ENCODE results near the gene ARHGAP28. TPM values are rescaled to one million over a fixed set of nuclear protein-coding genes. Genes with fewer than 3 reads are reported as not detected.
A peak's percentile ranks its signal among the peaks of the same experiment; 100 is the strongest.

The ARHGAP28 gene
- total and polyA plus RNA-seq, 2 experiments from 2014 or later: 0.20 TPM; not detected in 1

DNA sequence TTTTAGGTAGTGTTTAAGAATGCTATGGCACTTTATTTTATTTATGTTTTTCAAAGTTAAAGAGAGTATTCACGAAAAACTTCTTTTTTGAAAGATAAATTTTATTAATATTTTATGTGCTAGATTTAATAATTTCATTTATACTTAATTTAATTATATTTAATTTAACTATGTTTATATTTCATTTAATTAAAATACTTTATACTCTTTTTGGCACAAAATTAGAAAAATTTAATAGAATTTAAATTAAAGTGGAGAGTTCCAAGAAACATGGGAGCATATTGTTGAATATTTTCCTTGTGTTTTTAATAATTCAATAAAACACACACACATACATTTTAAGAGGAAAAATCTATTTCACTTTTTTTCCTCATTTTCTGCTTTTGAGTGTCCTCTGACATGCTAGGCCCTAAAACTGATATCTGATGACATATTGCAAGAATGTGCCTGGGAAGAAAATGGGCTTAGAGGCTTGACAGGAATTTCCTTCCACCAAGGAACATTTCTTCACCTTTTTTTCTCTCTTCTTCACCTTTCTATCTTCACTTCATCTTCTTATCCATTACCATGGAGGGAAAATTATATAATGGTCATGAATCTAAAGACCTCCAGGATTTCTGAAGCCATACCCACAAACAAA, 15.4 kb downstream of the ARHGAP28 start:
- Histone ChIP-seq H3K4me1 (ENCODE audit: insufficient read depth) (peaks cover 24% of the 10 kb centered on the region), H3F3A (ENCODE audit: insufficient read depth) (peaks cover 15% of the 10 kb centered on the region; the same call in 1 of the 2 replicates), H3K9me3 (ENCODE audit: low read depth) (no peaks in the 10 kb centered on the region), H3K9ac (no peak overlapping the region), H3K36me3 (ENCODE audit: low read depth) (no peaks in the 10 kb centered on the region), H4K20me1 (ENCODE audit: insufficient read depth) (no peaks in the 10 kb centered on the region), H2AFZ (no peak overlapping the region), H3K79me2 (ENCODE audit: insufficient read depth) (no peaks in the 10 kb centered on the region), H3K4me3 (no peak overlapping the region), H3K4me2 (ENCODE audit: unreplicated experiment) (no peak overlapping the region), H3K9me2 (ENCODE audit: insufficient read depth) (no peaks in the 10 kb centered on the region), H3K27ac (no peak overlapping the region), H3K27me3 (replicated peaks; ENCODE audit: insufficient read depth) (peaks cover 18% of the 10 kb centered on the region)
- TF ChIP-seq EZH2 (IDR thresholded peaks at IDR 0.05; ENCODE audit: insufficient read depth, poor library complexity, severe bottlenecking): no peak
- TF ChIP-seq EZH2phosphoT487 (IDR thresholded peaks at IDR 0.05; ENCODE audit: insufficient read depth, low read depth): no peak
- WGBS, 2 experiments (ENCODE audit: low coverage in 1 of 2, low lambda C conversion rate in 2 of 2, missing lambda C conversion rate in 2 of 2): 77 to 83% methylated on average over 1 of the region's 1 CpG
- no peak for DNase-seq
- in situ Hi-C loops (cut with MboI): no loop called here

DNA sequence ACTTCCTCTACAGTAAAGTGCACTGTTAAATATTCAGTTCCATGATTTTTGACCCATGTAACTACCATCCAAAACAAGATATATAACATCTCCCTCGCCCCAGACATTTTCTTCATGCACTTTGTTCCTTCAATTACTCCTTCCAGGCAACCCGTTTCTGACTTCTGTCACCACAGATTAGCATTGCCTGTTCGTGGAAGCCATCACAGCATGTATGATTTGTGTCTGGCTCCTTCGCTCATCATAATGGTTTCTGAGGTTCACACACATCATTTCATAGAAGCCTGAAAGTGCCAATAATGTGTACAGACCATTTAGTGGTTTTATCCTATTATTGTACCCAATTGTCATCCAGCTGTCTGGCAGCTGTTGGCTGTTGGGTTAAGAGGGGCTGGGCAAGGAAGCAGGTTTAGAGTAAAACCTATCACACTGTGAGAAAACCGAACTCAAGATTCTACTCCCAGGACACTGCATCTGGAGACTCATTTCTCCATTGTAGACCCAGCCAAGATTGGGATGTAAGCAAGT, 16.1 kb downstream of the ARHGAP28 start:
- no peak for DNase-seq
- Histone ChIP-seq H3F3A (ENCODE audit: insufficient read depth) (peaks cover 14% of the 10 kb centered on the region; the same call in 1 of the 2 replicates), H3K4me3 (no peak overlapping the region), H3K4me1 (ENCODE audit: insufficient read depth) (peaks cover 24% of the 10 kb centered on the region), H3K27me3 (replicated peaks; ENCODE audit: insufficient read depth) (peaks cover 18% of the 10 kb centered on the region), H3K27ac (no peak overlapping the region), H3K9me2 (ENCODE audit: insufficient read depth) (no peaks in the 10 kb centered on the region), H4K20me1 (ENCODE audit: insufficient read depth) (no peaks in the 10 kb centered on the region), H3K9ac (no peak overlapping the region), H3K79me2 (ENCODE audit: insufficient read depth) (no peaks in the 10 kb centered on the region), H3K9me3 (ENCODE audit: low read depth) (no peaks in the 10 kb centered on the region), H2AFZ (no peak overlapping the region), H3K36me3 (ENCODE audit: low read depth) (no peaks in the 10 kb centered on the region), H3K4me2 (ENCODE audit: unreplicated experiment) (no peak overlapping the region)
- TF ChIP-seq EZH2 (IDR thresholded peaks at IDR 0.05; ENCODE audit: insufficient read depth, poor library complexity, severe bottlenecking) (no peak), EZH2phosphoT487 (IDR thresholded peaks at IDR 0.05; ENCODE audit: insufficient read depth, low read depth) (no peak)
- 49 to 57% methylated on average over 5 of the region's 5 CpGs for WGBS, 2 experiments (ENCODE audit: low coverage in 1 of 2, low lambda C conversion rate in 2 of 2, missing lambda C conversion rate in 2 of 2)
- in situ Hi-C loops (cut with MboI): no loop called here

- Histone ChIP-seq H3K9ac (no peak overlapping the region), H3K9me2 (ENCODE audit: insufficient read depth) (no peaks in the 10 kb centered on the region), H3K4me2 (ENCODE audit: unreplicated experiment) (no peak overlapping the region), H3K27me3 (replicated peaks; ENCODE audit: insufficient read depth) (peaks cover 18% of the 10 kb centered on the region), H2AFZ (no peak overlapping the region), H3K27ac (no peak overlapping the region), H4K20me1 (ENCODE audit: insufficient read depth) (no peaks in the 10 kb centered on the region), H3K4me1 (ENCODE audit: insufficient read depth) (peaks cover 16% of the 10 kb centered on the region), H3K36me3 (ENCODE audit: low read depth) (no peaks in the 10 kb centered on the region), H3K79me2 (ENCODE audit: insufficient read depth) (no peaks in the 10 kb centered on the region), H3K9me3 (ENCODE audit: low read depth) (no peaks in the 10 kb centered on the region), H3F3A (ENCODE audit: insufficient read depth) (peaks cover 5% of the 10 kb centered on the region; the same call in 1 of the 2 replicates), H3K4me3 (no peak overlapping the region)
- DNase-seq: no peak
- in situ Hi-C loops (cut with MboI): no loop called here
- WGBS, 2 experiments (ENCODE audit: low coverage in 1 of 2, low lambda C conversion rate in 2 of 2, missing lambda C conversion rate in 2 of 2): 55 to 65% methylated on average over 2 of the region's 2 CpGs
- TF ChIP-seq EZH2phosphoT487 (IDR thresholded peaks at IDR 0.05; ENCODE audit: insufficient read depth, low read depth) (no peak), EZH2 (IDR thresholded peaks at IDR 0.05; ENCODE audit: insufficient read depth, poor library complexity, severe bottlenecking) (no peak)
Observed at GRCh38 chr18:6746386-6746960, 17.0 kb downstream of the ARHGAP28 start.

GRCh38 chr18:6747646-6748045, 18.1 kb downstream of the ARHGAP28 start:
- H3K9me2 ChIP-seq (ENCODE audit: insufficient read depth): no peaks in the 10 kb centered on the region
- in situ Hi-C loops (cut with MboI): no loop called here
- H3K36me3 ChIP-seq (ENCODE audit: low read depth): no peaks in the 10 kb centered on the region
- peaks cover 18% of the 10 kb centered on the region for H3K27me3 ChIP-seq (replicated peaks; ENCODE audit: insufficient read depth)
- H3K79me2 ChIP-seq (ENCODE audit: insufficient read depth): no peaks in the 10 kb centered on the region
- H3K4me1 ChIP-seq (ENCODE audit: insufficient read depth): peaks cover 17% of the 10 kb centered on the region
- H2AFZ ChIP-seq: no peak overlapping the region
- H3K27ac ChIP-seq: no peak overlapping the region
- peak; percentile 77 for DNase-seq
- 2 to 3% methylated on average over 2 of the region's 2 CpGs for WGBS, 2 experiments (ENCODE audit: low coverage in 1 of 2, low lambda C conversion rate in 2 of 2, missing lambda C conversion rate in 2 of 2)
- no peak overlapping the region for H3K4me2 ChIP-seq (ENCODE audit: unreplicated experiment)
- no peak overlapping the region for H3K4me3 ChIP-seq
- no peaks in the 10 kb centered on the region for H3K9me3 ChIP-seq (ENCODE audit: low read depth)
- H4K20me1 ChIP-seq (ENCODE audit: insufficient read depth): no peaks in the 10 kb centered on the region
- TF ChIP-seq EZH2phosphoT487 (IDR thresholded peaks at IDR 0.05; ENCODE audit: insufficient read depth, low read depth) (no peak), EZH2 (IDR thresholded peaks at IDR 0.05; ENCODE audit: insufficient read depth, poor library complexity, severe bottlenecking) (no peak)
- no peak overlapping the region for H3K9ac ChIP-seq
- no peaks in the 10 kb centered on the region for H3F3A ChIP-seq (ENCODE audit: insufficient read depth)

Measured in GM23248 (cell line).